Esophagus muscularis mucosa (tissue), 4 donors: Measurements from ENCODE around the gene ARHGAP32. TPM values are rescaled to one million over a fixed set of nuclear protein-coding genes. Genes with fewer than 3 reads are reported as not detected.
"Not testable (repeated sequence)": the region's sequence is repeated elsewhere in the genome, so short reads cannot be mapped to it uniquely, and the experiment has no call there.

Experiments used
- DNase-seq: peaks from one replicate; pipeline ENCODE4 v3.0.0-alpha.2; 2017; ENCODE audit errors: extremely low spot score
- H3K27ac ChIP-seq, 4 donors: fragments of 200-600 bp; sonication (generic); replicated peaks in 1 of 4; 1 replicate in 3 of 4; 2 replicates in 1 of 4; pipeline ENCODE4 v1.5.1; 2016 to 2019; ENCODE audit warnings: mild to moderate bottlenecking in 1 of 4
- H3K27me3 ChIP-seq, 4 donors: fragments of 200-600 bp; sonication (generic); one replicate each; pipeline versions ENCODE4 v1.5.1 to v1.6.0; 2016 to 2019
- H3K36me3 ChIP-seq, 4 donors: fragments of 200-600 bp; sonication (generic); one replicate each; pipeline ENCODE4 v1.5.1; 2016 to 2019
- H3K4me1 ChIP-seq, 4 donors: fragments of 200-600 bp; sonication (generic); one replicate each; pipeline ENCODE4 v1.5.1; 2016 to 2019
- H3K4me3 ChIP-seq, 4 donors: fragments of 200-600 bp; sonication (generic); 1 replicate in 2 of 4; 2 replicates in 2 of 4; pipeline ENCODE4 v1.5.1; 2016 to 2019; ENCODE audit warnings: mild to moderate bottlenecking in 4 of 4, moderate library complexity in 1 of 4
- H3K9me3 ChIP-seq, 4 donors: fragments of 200-600 bp; sonication (generic); 1 replicate in 3 of 4; 2 replicates in 1 of 4; pipeline ENCODE4 v1.5.1; 2016 to 2019
- EP300 ChIP-seq: sonication (generic); formaldehyde crosslinking; IDR thresholded peaks from one replicate; pipeline ENCODE4 v1.6.1; 2017; ENCODE audit warnings: antibody characterized with exemption
- POLR2A ChIP-seq: fragments of 450-650 bp; IDR thresholded peaks from one replicate; pipeline ENCODE4 v1.6.1; 2017; ENCODE audit warnings: antibody characterized with exemption, moderate library complexity, mild to moderate bottlenecking, low read depth
- POLR2AphosphoS5 ChIP-seq, 2 donors: sonication (generic); formaldehyde crosslinking; IDR thresholded peaks; one replicate each; pipeline ENCODE4 v1.6.1; 2017; ENCODE audit warnings: antibody characterized with exemption in 2 of 2
- WGBS: methylation state at CpG from one replicate; pipeline ENCODE4 v1.1.5; 2018; 5-methylcytosine and 5-hydroxymethylcytosine counted together
- intact Hi-C: fragments of 100-400 bp; cut with DNase I; formaldehyde crosslinking; loops from one replicate; pipeline ENCODE4 v1.15.1; 2023
- total RNA-seq, 4 donors: library from RNA; depleted of rRNA; stranded (reverse); fragments of >200 nt; gene quantifications; one replicate each; pipeline versions ENCODE4 v1.1.0 to v1.2.1, GENCODE V29; 2016
- TF ChIP-seq, protein P1 (sequence below), 3 experiments: fragments of 200-600 bp in 2 of 3; fragments of 450-650 bp in 1 of 3; sonication (generic) in 2 of 3; IDR thresholded peaks; one replicate each; pipeline ENCODE4 v1.5.1; 2017 to 2019; ENCODE audit warnings: antibody characterized with exemption in 3 of 3, mild to moderate bottlenecking in 2 of 3, moderate library complexity in 1 of 3

ARHGAP32 gene
- total RNA-seq, 4 donors from 2014 or later = 11.9 to 17.0 (median 15.8) TPM

DNA sequence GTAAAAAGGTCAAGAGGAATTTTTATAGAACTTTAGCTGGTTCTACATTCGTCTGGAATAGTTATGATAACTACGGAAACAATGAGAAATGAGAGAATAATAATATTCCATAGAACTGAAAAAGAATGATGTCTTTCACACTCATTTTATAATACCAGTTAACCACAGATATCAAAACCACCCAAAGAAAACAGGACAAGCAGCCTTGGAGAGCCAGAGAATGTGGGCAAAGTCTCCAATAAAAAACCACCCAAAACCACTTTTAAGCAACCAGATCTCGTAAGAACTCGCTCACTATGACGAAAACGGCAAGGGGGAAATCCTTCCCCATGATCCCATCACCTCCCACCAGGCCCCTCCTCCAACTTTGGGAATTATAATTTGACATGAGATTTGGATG is 60.8 kb downstream of the ARHGAP32 start:
- WGBS = 95% methylated on average over 6 of the region's 6 CpGs
- no peaks in the 10 kb centered on the region for H3K9me3 ChIP-seq
- no peaks in the 10 kb centered on the region for H3K27me3 ChIP-seq
- TF ChIP-seq EP300 = no peak
- TF ChIP-seq, protein P1, sequence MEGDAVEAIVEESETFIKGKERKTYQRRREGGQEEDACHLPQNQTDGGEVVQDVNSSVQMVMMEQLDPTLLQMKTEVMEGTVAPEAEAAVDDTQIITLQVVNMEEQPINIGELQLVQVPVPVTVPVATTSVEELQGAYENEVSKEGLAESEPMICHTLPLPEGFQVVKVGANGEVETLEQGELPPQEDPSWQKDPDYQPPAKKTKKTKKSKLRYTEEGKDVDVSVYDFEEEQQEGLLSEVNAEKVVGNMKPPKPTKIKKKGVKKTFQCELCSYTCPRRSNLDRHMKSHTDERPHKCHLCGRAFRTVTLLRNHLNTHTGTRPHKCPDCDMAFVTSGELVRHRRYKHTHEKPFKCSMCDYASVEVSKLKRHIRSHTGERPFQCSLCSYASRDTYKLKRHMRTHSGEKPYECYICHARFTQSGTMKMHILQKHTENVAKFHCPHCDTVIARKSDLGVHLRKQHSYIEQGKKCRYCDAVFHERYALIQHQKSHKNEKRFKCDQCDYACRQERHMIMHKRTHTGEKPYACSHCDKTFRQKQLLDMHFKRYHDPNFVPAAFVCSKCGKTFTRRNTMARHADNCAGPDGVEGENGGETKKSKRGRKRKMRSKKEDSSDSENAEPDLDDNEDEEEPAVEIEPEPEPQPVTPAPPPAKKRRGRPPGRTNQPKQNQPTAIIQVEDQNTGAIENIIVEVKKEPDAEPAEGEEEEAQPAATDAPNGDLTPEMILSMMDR (IDR thresholded peaks at IDR 0.05) = no peak
- H3K36me3 ChIP-seq = no peaks in the 10 kb centered on the region
- H3K4me3 ChIP-seq = no peak overlapping the region
- no peaks in the 10 kb centered on the region for H3K4me1 ChIP-seq
- H3K27ac ChIP-seq = no peak overlapping the region
- intact Hi-C loops = no loop called here
- DNase-seq = no peak

DNA sequence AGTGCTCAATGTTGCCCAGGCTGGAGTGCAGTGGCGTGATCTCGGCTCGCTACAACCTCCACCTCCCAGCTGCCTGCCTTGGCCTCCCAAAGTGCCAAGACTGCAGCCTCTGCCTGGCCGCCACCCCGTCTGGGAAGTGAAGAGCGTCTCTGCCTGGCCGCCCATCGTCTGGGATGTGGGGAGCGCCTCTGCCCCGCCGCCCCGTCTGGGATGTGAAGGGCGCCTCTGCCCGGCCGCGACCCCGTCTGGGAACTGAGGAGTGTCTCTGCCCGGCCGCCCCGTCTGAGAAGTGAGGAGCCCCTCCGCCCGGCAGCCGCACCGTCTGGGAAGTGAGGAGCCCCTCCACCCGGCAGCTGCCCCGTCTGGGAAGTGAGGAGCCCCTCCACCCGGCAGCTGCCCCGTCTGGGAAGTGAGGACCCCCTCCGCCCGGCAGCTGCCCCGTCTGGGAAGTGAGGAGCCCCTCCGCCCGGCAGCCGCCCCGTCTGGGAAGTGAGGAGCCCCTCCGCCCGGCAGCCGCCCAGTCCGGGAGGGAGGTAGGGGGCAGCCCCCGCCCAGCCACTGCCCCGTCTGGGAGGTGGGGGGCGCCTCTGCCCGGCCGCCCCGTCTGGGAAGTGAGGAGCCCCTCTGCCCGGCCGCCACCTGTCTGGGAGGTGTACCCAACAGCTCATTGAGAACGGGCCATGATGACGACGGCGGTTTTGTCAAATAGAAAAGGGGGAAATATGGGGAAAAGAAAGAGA is 63.1 kb downstream of the ARHGAP32 start:
- intact Hi-C loops, DNase-seq: not testable (repeated sequence)

DNA sequence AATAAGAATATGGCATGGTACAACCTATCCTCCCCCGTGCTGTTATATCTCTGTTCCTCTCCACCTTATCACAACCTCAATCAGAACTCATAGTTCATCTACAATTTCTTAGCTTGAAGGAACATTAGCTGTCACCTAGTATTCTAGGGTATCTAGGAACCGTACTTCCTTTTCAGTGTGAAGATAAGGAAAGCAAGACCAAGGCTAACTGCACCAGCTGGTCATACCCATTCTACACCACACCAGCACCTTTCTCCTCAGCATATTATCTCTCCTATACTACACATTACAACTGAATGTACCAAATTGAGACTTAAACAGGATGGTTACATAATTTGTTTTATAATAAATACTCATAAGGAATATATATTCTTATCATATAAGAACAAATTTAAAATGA is 73.1 kb downstream of the ARHGAP32 start:
- WGBS = 93% methylated on average over 2 of the region's 2 CpGs
- H3K36me3 ChIP-seq = no peaks in the 10 kb centered on the region
- no peak for TF ChIP-seq POLR2A
- TF ChIP-seq, protein P1 (IDR thresholded peaks at IDR 0.05) = no peak
- no peak for TF ChIP-seq EP300
- TF ChIP-seq POLR2AphosphoS5 (IDR thresholded peaks at IDR 0.05) = no peak
- H3K27me3 ChIP-seq = no peaks in the 10 kb centered on the region
- peaks cover 0 to 9% (median 5%) of the 10 kb centered on the region in 4 donors for H3K4me1 ChIP-seq
- H3K27ac ChIP-seq = no peak overlapping the region
- intact Hi-C loops = loop anchor here (10.0 kb wide), 1 partner anchor 636 kb away; no protein-coding TSS in a partner anchor
- DNase-seq = no peak
- H3K9me3 ChIP-seq = no peaks in the 10 kb centered on the region
- no peak overlapping the region for H3K4me3 ChIP-seq

More for the DNA sequence above, 63.1 kb downstream of the ARHGAP32 start:
- H3K4me3 ChIP-seq, H3K27me3 ChIP-seq, H3K9me3 ChIP-seq, H3K36me3 ChIP-seq, H3K4me1 ChIP-seq, H3K27ac ChIP-seq: not testable (repeated sequence)
- WGBS = 91% methylated on average over 12 of the region's 51 CpGs

DNA sequence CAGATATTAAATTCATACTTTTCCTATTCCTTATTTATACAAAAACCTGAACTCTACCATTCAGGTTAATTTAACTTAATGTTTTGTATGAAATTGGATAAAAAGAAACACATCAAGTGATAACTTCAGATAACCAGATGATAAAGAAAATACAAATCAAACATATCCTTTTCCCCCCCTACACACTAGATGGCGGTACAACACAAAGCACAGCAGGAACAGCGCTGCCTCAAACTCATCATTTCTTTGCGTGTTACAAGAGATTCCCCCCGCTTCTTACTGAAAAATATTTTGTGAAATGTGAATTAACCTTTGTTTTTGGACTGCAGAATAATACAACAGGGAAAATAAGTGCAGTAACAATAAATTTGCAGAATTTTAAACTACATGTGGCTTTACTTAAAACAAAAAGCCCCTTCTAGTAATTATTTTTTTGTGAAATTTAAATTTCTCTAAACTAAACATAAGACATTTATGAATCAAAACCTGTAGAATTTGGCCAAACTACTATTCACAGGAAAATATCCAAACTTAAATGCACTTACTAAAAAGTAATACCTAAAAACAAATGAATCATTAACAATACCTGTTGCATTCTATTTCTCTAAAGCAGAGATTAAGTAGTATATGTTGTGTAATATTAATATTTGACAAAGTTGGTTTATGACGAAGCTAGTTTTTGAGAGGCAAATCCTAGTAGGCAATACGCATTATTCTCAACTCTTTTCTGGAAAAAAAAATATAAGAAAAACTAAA is 74.4 kb downstream of the ARHGAP32 start:
- Histone ChIP-seq H3K27me3 (no peaks in the 10 kb centered on the region), H3K4me1 (peaks cover 0 to 9% (median 5%) of the 10 kb centered on the region in 4 donors), H3K4me3 (no peak overlapping the region), H3K27ac (no peak overlapping the region), H3K9me3 (no peaks in the 10 kb centered on the region), H3K36me3 (no peaks in the 10 kb centered on the region)
- intact Hi-C loops = loop anchor here (2.0 to 10.0 kb wide), 2 partner anchors 213 to 637 kb away; no protein-coding TSS in a partner anchor
- whole genome bisulfite sequencing = 33% methylated on average over 6 of the region's 6 CpGs
- TF ChIP-seq POLR2A (no peak), EP300 (no peak), POLR2AphosphoS5 (IDR thresholded peaks at IDR 0.05) (no peak)
- TF ChIP-seq, protein P1 (IDR thresholded peaks at IDR 0.05) = peak; percentile 75 to 83 (median 83)
- DNase-seq = no peak
